ENCODE results near the gene WDR91.

GRCh38 chr7:135217645-135218509 lies 6.6 kb upstream of the WDR91 start:
- TF ChIP-seq CTCF (IDR thresholded peaks at IDR 0.05) = no peak
- no peak for TF ChIP-seq EP300 (IDR thresholded peaks at IDR 0.05)
- TF ChIP-seq POLR2A (IDR thresholded peaks at IDR 0.05) = no peak
